Measurements from ENCODE around the gene LACC1.

Gene LACC1

GRCh38 chr13:43879755-43880181 is at the start of gene LACC1:
Gene LACC1, plus strand, starts transcription at chr13:43879904. Its CDS starts 1,082 bp downstream, at chr13:43880986.
- no peak for TF ChIP-seq CTCF (IDR thresholded peaks at IDR 0.05; ENCODE audit: low read depth, low read length)
- H3K4me3 ChIP-seq (ENCODE audit: low read depth, low read length): peak within 1 kb of the TSS; percentile 78

- TF ChIP-seq CTCF (IDR thresholded peaks at IDR 0.05; ENCODE audit: low read depth, low read length): no peak
- no peak overlapping the region for H3K4me3 ChIP-seq (ENCODE audit: low read depth, low read length)
These were observed 49.2 kb upstream of the LACC1 start for GRCh38 chr13:43830497-43830881.

GRCh38 chr13:43831088-43831487 is 48.6 kb upstream of the LACC1 start:
- H3K4me3 ChIP-seq (ENCODE audit: low read depth, low read length): no peak overlapping the region
- no peak for TF ChIP-seq CTCF (IDR thresholded peaks at IDR 0.05; ENCODE audit: low read depth, low read length)

- no peak for TF ChIP-seq CTCF (IDR thresholded peaks at IDR 0.05; ENCODE audit: low read depth, low read length)
- H3K4me3 ChIP-seq (ENCODE audit: low read depth, low read length): no peak overlapping the region
These were observed 44.0 kb upstream of the LACC1 start for GRCh38 chr13:43835701-43836100.

GRCh38 chr13:43838909-43839308 is 40.8 kb upstream of the LACC1 start:
- no peak overlapping the region for H3K4me3 ChIP-seq (ENCODE audit: low read depth, low read length)
- TF ChIP-seq CTCF (IDR thresholded peaks at IDR 0.05; ENCODE audit: low read depth, low read length): no peak

- no peak for TF ChIP-seq CTCF (IDR thresholded peaks at IDR 0.05; ENCODE audit: low read depth, low read length)
- no peak overlapping the region for H3K4me3 ChIP-seq (ENCODE audit: low read depth, low read length)
These were observed 33.1 kb upstream of the LACC1 start for GRCh38 chr13:43846496-43847158.

GRCh38 chr13:43848001-43848649 is 31.6 kb upstream of the LACC1 start:
- H3K4me3 ChIP-seq (ENCODE audit: low read depth, low read length): no peak overlapping the region
- no peak for TF ChIP-seq CTCF (IDR thresholded peaks at IDR 0.05; ENCODE audit: low read depth, low read length)

Data from WI38 (cell line).